ENCODE measurements around the gene CNTLN. TPM values are rescaled to one million over a fixed set of nuclear protein-coding genes. Genes with fewer than 3 reads are reported as not detected.

Gene CNTLN
- total RNA-seq, 1 experiment from 2014 or later: 15.0 TPM

- Histone ChIP-seq H3K4me2 (ENCODE audit: insufficient read depth, insufficient read length, low read length) (no peak overlapping the region), H4K5ac (ENCODE audit: insufficient read length, low read depth, low read length) (no peak overlapping the region), H3K14ac (ENCODE audit: insufficient read depth, low read length) (no peak overlapping the region), H3K4ac (ENCODE audit: low read depth, low read length) (no peak overlapping the region), H2BK15ac (ENCODE audit: low read depth, low read length) (no peak overlapping the region), H3K56ac (ENCODE audit: insufficient read length, low read depth, low read length) (no peak overlapping the region), H3K4me1 (ENCODE audit: insufficient read depth, low read length) (no peaks in the 10 kb centered on the region), H3K27ac (ENCODE audit: insufficient read length, low read depth, low read length) (no peak overlapping the region), H4K8ac (replicated peaks; ENCODE audit: insufficient read length, low read depth, low read length) (no peak overlapping the region), H3K9me3 (ENCODE audit: control insufficient read depth, low read depth, low read length) (no peaks in the 10 kb centered on the region), H3K79me1 (ENCODE audit: insufficient read depth, low read depth, low read length, poor library complexity, severe bottlenecking) (no peaks in the 10 kb centered on the region), H3K27me3 (ENCODE audit: insufficient read depth, low read length) (no peaks in the 10 kb centered on the region), H2AFZ (ENCODE audit: low read length) (no peak overlapping the region), H2BK5ac (ENCODE audit: insufficient read length, low read length) (no peak overlapping the region), H3T11ph (ENCODE audit: low read length) (no peak overlapping the region), H4K20me1 (ENCODE audit: control insufficient read depth, insufficient read depth, insufficient read length) (no peaks in the 10 kb centered on the region), H2BK120ac (ENCODE audit: low read depth, low read length, poor library complexity, severe bottlenecking) (no peak overlapping the region), H4K91ac (ENCODE audit: insufficient read length, low read depth, low read length) (no peak overlapping the region), H2BK12ac (ENCODE audit: insufficient read length, low read depth, low read length) (no peak overlapping the region), H2BK20ac (ENCODE audit: low read depth, low read length, poor library complexity, severe bottlenecking) (no peak overlapping the region), H3K23ac (ENCODE audit: insufficient read length, low read depth, low read length) (no peak overlapping the region), H3K18ac (ENCODE audit: insufficient read length, low read depth, low read length) (no peak overlapping the region), H3K9ac (ENCODE audit: extremely low read depth, insufficient read length, low read length) (no peak overlapping the region), H3K23me2 (ENCODE audit: insufficient read length, low read depth, low read length, poor library complexity, severe bottlenecking) (no peaks in the 10 kb centered on the region), H2AK5ac (ENCODE audit: insufficient read length, low read length) (no peak overlapping the region), H3K79me2 (ENCODE audit: insufficient read depth, low read length) (no peaks in the 10 kb centered on the region)
- WGBS (ENCODE audit: extremely low coverage, insufficient read length, low lambda C conversion rate): no CpG with 5 or more reads among the region's 1 CpG
- DNase-seq: no peak
- Mint-ChIP-seq H3K27me3 (ENCODE audit: low read depth) (no peaks in the 10 kb centered on the region), H3K27ac (no peak overlapping the region), H3K4me3 (no peak overlapping the region), H3K9me3 (no peaks in the 10 kb centered on the region; a peak in 1 of 5 replicates), H3K36me3 (ENCODE audit: insufficient read depth in 1 of 3, low read depth in 3 of 3) (no peaks in the 10 kb centered on the region), H3K4me1 (no peaks in the 10 kb centered on the region)
- TF ChIP-seq, protein P1, sequence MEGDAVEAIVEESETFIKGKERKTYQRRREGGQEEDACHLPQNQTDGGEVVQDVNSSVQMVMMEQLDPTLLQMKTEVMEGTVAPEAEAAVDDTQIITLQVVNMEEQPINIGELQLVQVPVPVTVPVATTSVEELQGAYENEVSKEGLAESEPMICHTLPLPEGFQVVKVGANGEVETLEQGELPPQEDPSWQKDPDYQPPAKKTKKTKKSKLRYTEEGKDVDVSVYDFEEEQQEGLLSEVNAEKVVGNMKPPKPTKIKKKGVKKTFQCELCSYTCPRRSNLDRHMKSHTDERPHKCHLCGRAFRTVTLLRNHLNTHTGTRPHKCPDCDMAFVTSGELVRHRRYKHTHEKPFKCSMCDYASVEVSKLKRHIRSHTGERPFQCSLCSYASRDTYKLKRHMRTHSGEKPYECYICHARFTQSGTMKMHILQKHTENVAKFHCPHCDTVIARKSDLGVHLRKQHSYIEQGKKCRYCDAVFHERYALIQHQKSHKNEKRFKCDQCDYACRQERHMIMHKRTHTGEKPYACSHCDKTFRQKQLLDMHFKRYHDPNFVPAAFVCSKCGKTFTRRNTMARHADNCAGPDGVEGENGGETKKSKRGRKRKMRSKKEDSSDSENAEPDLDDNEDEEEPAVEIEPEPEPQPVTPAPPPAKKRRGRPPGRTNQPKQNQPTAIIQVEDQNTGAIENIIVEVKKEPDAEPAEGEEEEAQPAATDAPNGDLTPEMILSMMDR (conservative IDR thresholded peaks at IDR 0.05): no peak
Observed at GRCh38 chr9:17509151-17509550, 374.3 kb downstream of the CNTLN start.
